Measurements from ENCODE around the gene RNF225. TPM values are rescaled to one million over a fixed set of nuclear protein-coding genes. Genes with fewer than 3 reads are reported as not detected.

RNF225 gene
- total and polyA plus RNA-seq, 2 of the 13 experiments (the other 11 are each of a cell fraction or from before 2014, with no cell fraction given): not detected

DNA sequence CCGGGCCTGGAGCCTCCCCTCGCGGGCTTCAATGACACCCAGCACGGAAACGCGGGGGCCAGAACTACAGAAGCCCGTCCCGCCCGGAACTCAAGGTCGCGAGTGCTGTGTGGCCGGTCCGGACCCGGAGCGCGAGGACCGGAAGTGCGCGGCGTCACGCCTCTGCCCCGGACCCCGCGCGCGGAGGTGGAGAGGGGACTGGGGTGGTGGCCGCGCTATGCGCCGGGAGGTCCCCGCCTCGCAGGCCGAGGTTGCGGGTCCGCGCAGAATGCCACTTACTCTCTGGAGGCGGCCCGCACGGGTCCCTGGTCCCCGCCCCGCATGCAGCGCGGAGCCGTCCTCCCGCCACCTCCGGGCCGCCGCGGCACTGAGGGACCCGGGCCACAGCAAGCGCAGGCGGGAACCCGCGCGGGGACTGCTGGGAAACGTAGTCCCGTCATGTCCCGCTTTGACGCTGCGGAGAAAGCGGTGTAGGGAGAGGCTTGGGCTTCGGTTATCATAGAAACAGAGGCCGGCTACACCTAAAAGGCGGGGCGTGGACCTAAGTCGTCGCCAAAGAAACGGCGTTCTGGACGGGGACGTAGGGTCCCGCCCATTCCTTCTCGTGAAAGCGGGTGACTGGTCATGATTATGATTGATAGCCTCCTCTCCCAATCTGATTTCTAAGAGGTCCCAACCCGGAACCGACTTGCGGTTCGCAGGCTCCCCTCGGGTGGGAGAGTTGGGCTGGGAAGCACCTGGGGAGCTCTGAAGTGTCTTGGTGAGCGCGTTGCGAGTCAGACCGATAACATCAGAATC lies 14.6 kb upstream of the RNF225 start, which contains the start of gene ZNF837 (continued):
- TF ChIP-seq ZBED4 (CRISPR knock-in tag; IDR thresholded peaks at IDR 0.05; ENCODE audit: borderline replicate concordance) (peak; percentile 92), NFKB2 (CRISPR knock-in tag; IDR thresholded peaks at IDR 0.05; ENCODE audit: borderline replicate concordance) (peak; percentile 36; the same call in 1 of the 2 replicates), ZNF629 (CRISPR knock-in tag; conservative IDR thresholded peaks at IDR 0.05) (peak; percentile 53; the same call in 1 of the 2 replicates), PBX2 (CRISPR knock-in tag; IDR thresholded peaks at IDR 0.05) (peak; percentile 95), TAF1 (CRISPR knock-in tag; IDR thresholded peaks at IDR 0.05) (peak; percentile 94), ZBTB2 (CRISPR knock-in tag; IDR thresholded peaks at IDR 0.05; ENCODE audit: low read depth) (peak; percentile 90), ZSCAN31 (CRISPR knock-in tag; IDR thresholded peaks at IDR 0.05; ENCODE audit: low read depth) (peak; percentile 57; the same call in 1 of the 2 replicates), ZC3H13 (CRISPR knock-in tag; IDR thresholded peaks at IDR 0.05) (peak; percentile 88), MEF2D (CRISPR knock-in tag; IDR thresholded peaks at IDR 0.05) (peak; percentile 32; the same call in 1 of the 2 replicates), HMG20B (CRISPR knock-in tag; conservative IDR thresholded peaks at IDR 0.05) (no peak; the same call in 1 of the 2 replicates), ZNF543 (CRISPR knock-in tag; IDR thresholded peaks at IDR 0.05) (peak; percentile 89; the same call in 1 of the 2 replicates), ZNF44 (CRISPR knock-in tag; IDR thresholded peaks at IDR 0.05) (no peak), ZNF121 (CRISPR knock-in tag; IDR thresholded peaks at IDR 0.05) (peak; percentile 65; the same call in 1 of the 2 replicates), YY1 (IDR thresholded peaks at IDR 0.05; ENCODE audit: insufficient read depth, insufficient replicate concordance, low read depth, low read length) (peak; percentile 82), RBAK (CRISPR knock-in tag; IDR thresholded peaks at IDR 0.05) (no peak), CREB1 (IDR thresholded peaks at IDR 0.05) (peak; percentile 77), CREB1 (CRISPR knock-in tag; IDR thresholded peaks at IDR 0.05) (peak; percentile 80)
- TF ChIP-seq, protein P1, sequence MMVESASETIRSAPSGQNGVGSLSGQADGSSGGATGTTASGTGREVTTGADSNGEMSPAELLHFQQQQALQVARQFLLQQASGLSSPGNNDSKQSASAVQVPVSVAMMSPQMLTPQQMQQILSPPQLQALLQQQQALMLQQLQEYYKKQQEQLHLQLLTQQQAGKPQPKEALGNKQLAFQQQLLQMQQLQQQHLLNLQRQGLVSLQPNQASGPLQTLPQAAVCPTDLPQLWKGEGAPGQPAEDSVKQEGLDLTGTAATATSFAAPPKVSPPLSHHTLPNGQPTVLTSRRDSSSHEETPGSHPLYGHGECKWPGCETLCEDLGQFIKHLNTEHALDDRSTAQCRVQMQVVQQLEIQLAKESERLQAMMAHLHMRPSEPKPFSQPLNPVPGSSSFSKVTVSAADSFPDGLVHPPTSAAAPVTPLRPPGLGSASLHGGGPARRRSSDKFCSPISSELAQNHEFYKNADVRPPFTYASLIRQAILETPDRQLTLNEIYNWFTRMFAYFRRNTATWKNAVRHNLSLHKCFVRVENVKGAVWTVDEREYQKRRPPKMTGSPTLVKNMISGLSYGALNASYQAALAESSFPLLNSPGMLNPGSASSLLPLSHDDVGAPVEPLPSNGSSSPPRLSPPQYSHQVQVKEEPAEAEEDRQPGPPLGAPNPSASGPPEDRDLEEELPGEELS (CRISPR knock-in tag; IDR thresholded peaks at IDR 0.05): peak; percentile 55; the same call in 1 of the 2 replicates
- TF ChIP-seq, protein P2, sequence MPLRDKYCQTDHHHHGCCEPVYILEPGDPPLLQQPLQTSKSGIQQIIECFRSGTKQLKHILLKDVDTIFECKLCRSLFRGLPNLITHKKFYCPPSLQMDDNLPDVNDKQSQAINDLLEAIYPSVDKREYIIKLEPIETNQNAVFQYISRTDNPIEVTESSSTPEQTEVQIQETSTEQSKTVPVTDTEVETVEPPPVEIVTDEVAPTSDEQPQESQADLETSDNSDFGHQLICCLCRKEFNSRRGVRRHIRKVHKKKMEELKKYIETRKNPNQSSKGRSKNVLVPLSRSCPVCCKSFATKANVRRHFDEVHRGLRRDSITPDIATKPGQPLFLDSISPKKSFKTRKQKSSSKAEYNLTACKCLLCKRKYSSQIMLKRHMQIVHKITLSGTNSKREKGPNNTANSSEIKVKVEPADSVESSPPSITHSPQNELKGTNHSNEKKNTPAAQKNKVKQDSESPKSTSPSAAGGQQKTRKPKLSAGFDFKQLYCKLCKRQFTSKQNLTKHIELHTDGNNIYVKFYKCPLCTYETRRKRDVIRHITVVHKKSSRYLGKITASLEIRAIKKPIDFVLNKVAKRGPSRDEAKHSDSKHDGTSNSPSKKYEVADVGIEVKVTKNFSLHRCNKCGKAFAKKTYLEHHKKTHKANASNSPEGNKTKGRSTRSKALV (CRISPR knock-in tag; IDR thresholded peaks at IDR 0.05): no peak
